IPS DF 19.7 (cell line): Measurements from ENCODE around the gene NOP53.

Source experiments
- DNase-seq: peaks from one replicate; pipeline ENCODE4 v3.0.0-alpha.2; 2013; ENCODE audit warnings: low read depth, low spot score

NOP53 gene

GRCh38 chr19:47805313-47805712, 60.0 kb downstream of the NOP53 start:
- DNase-seq = no peak

- DNase-seq = no peak
Observed at GRCh38 chr19:47806435-47806834, 61.1 kb downstream of the NOP53 start.
